ENCODE results near the gene TLX2.

GRCh38 chr2:74562126-74562775, 48.0 kb downstream of the TLX2 start:
- TF ChIP-seq POLR2AphosphoS5 (IDR thresholded peaks at IDR 0.05): no peak
- no peak for TF ChIP-seq CTCF (IDR thresholded peaks at IDR 0.05)

All from sigmoid colon (tissue), 4 donors.